ENCODE results near the gene ZSCAN5B.
"Not testable (repeated sequence)": the region's sequence is repeated elsewhere in the genome, so short reads cannot be mapped to it uniquely, and the experiment has no call there.

Gene ZSCAN5B, protein sequence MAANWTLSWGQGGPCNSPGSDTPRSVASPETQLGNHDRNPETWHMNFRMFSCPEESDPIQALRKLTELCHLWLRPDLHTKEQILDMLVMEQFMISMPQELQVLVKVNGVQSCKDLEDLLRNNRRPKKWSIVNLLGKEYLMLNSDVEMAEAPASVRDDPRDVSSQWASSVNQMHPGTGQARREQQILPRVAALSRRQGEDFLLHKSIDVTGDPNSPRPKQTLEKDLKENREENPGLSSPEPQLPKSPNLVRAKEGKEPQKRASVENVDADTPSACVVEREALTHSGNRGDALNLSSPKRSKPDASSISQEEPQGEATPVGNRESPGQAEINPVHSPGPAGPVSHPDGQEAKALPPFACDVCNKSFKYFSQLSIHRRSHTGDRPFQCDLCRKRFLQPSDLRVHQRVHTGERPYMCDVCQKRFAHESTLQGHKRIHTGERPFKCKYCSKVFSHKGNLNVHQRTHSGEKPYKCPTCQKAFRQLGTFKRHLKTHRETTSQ

DNA sequence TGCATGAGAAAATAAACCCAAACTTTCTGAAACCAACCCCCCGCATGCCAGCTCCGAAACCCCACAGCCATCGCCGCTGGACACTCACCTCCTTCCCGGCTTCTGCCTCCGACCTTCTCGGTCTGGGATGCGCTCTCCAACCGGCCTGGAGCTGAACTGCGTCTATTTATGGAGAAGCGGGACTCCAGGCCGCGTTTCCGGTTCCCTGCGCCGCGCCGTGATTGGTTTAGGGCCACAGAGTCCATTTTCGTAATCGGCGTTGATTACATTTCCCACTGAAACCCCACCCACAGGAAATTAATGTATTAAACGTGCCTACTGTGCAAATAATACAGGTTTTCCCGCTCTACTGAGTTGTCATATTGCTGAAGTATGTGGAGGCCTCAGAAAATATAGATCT lies at the start of gene ZSCAN5B:
Gene ZSCAN5B, minus strand, starts transcription at position 138 of the 400 bp plus-strand sequence. CDS start 4,731 bp downstream, outside the sequence.
- not testable (repeated sequence) for DNase-seq

DNA sequence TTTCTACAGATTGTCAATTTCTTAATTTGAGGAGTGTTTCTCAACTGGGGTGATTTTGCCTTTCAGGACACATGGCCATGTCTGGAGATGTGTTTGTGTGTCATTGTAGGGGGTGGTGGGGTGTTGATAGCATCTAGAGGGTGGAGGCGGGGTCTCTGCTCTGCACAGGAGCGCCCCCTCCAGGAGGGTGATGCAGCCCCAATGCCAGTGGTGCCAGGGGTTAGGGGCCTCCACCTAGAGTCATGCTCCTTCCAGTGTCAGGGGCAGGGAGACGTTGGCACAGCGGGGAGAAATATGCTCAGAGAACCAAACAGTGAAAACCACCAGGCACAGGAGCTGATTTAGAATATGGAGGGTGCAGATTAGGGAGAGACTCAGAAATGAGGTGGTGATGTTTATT lies 48.2 kb upstream of the ZSCAN5B start:
- not testable (repeated sequence) for DNase-seq

DNA sequence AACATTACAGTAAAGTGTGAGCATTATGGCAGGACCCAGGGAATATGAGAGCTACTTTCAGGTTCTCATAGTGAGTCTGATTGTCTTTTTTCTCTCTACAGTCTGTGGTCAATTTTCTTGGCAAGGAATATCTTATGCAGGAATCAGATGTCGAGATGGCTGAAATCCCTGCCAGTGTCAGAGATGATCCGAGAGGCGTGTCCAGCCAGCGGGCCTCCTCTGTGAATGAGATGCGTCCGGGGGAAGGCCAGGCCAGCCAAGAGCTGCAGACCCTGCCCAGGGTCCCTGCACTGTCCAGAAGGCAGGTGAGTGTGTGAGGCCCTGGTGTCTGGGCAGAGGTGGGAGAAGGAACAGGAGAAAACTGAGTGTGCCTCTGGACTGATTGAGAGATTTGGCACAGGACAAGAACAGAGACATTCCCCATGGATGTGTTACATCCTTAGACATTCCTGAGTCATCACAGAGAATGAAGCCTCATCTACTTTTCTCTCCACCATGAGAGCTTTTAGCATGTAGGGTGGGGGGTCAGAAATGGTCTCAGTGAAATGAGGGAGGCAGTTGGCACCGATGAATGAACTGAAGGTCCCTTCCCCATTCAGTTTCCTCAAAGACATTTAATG lies 47.6 kb upstream of the ZSCAN5B start:
- no peak for DNase-seq

DNA sequence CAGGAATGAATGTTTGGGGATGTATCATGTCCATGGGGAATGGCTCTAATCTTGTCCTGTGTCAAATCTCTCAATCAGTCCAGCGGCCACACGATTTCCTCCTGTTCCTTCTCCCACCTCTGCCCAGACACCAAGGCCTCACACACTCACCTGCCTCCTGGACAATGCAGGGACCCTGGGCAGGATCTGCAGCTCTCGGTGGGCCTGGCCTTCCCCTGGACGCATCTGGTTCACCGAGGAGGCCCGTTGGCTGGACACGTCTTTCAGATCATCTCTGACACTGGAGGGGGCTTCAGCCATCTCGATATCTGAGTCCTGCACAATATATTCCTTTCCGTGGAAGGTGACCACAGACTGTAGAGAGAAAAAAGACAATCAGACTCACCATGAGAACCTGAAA lies 25.9 kb upstream of the ZSCAN5B start:
- DNase-seq, result no peak

DNA sequence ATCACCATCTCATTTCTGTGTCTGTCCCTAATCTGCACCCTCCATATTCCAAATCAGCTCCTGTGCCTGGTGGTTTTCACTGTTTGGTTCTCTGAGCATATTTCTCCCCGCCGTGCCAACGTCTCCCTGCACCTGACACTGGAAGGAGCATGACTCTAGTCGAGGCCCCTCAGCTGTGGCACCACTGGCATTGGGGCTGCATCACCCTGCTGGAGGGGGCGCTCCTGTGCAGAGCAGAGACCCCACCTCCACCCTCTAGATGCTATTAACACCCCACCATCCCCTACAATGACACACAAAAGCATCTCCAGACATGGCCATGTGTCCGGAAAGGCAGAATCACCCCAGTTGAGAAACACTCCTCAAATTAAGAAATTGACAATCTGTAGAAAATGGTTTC lies 25.3 kb upstream of the ZSCAN5B start:
- no peak for DNase-seq

DNA sequence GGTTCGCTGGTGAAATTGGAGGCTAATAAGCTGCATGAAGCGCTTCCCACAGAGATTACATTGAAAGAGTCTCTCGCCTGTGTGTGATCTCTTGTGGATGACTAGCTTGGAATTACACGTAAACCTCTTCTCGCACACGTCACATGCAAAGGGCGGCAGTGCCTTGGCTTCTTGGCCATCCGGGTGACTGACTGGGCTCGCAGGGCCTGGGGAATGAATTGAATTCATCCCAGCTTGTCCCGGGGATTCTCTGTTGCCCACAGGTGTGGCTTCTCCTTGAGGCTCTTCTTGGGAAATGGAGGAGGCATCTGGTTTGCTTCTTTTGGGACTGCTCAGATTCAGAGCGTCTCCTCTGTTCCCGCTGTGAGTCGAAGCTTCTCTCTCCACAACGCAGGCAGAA lies 24.3 kb upstream of the ZSCAN5B start:
- no peak for DNase-seq

DNA sequence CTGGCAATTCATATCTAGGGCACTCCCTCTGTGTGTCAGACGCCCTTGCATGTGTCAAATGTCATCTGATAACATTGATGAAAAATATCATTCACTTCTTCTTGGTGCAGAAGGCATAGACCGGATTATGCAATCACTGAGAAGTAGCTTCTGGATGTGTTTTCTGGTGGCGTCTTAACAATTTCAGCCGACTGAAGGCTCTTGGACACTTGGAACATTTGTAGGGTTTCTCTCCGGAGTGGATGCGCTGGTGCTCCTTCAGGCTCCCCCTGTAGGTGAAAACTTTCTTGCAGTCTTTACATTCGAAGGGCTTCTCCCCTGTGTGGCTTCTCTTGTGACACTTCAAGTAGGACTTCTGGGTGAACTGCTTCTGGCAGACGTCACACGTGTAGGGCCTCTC lies 23.9 kb upstream of the ZSCAN5B start:
- not testable (repeated sequence) for DNase-seq

DNA sequence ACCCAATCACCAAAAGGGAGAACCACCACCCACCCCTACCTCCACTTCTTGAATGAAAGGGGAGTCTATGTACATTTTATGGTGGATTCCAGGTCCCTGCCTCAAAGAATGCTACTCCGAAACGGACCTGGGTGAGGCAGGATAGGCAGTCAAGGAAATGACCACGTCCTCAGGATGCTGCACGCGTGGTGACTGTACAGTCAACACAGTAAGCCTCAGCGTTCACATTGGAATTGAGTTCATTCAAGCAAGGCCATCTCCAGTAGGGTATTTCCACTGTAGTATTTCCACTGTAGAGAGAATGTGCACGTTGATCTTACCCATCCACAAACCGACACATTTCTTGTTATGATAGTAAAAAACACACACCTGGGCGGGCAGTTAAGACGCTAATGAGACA lies 21.4 kb upstream of the ZSCAN5B start:
- no peak for DNase-seq

DNA sequence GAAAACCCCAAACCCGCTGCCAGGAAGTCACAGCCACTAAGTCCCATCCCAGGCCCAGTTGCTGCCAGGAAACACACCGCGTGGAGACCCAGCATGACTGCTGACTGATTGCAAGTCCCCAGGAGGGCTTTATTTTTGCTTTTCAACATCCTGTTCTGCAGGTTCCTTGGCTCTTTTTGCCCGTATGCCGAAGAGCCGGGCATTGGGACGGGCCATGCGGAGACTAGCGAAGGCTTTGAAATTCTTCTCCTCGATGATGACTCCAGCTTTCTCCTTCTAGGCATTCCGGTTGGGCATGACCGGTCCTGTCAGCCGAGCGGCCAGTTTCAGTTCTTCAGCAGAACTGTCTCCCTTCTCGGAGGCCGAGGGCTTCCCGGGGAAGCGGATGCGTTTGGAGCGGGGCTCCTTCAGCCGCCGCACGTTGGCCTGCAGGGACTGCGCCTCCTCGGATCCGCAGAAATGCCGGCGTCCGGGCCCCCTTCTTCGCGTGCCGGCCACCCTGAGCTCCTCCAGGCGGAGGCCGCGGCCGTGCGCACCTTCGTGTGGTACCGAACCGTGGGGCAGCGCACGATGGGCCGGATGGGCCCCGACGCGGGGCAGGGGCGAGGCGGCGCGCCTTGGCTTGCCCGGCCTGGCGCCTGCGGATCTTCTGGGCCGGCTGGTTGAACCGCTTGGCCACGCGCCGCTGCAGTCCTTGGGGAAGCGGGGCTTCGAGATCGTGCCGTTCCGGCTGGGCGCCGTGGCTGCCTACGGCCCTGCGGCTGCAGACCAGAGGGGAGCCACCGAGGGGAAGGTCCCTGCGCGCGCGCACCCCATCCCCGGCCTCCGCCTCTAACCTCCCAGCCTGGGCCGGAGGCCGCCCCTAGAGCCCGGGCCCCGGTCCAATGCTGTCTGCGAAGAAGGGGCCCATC lies 19.7 kb upstream of the ZSCAN5B start:
- DNase-seq, result no peak

DNA sequence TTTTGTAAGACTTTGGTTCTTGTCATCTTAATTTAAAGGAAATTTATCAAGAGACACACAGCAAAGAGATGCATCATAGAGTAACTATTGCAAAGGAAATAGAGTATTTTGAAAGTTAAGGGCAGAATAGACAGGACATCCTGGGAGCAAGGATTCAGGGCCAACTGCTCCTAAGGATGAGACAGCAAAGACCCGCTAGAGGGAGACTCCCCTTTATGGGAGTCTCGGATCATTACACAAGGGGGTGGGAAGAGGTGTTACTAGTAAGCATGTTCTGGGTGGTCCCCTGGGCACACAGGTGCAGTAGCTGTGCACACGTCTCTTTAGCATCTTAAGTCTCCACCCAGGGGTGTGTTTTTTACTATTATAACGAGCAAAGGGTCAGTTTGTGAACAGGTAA lies 14.1 kb upstream of the ZSCAN5B start:
- DNase-seq, result no peak

DNA sequence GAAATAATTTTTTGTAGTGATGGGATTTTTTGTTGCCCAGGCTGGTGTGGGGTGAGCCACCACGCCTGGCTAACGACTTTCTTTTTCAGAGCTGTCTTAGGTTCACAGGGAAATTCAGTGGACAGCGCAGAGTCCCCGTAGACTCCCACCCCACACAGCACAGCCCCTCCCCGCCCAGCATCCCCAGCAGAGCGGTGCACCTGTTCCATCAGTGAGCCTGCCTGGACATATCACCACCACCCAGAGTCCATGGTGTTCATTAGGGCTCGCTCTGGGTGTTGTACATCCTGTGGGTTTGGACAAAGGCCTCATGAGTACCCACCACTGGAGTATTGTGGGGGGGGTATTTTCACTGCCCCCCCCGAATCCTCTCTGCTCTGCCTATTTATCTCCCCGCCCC lies 12.5 kb upstream of the ZSCAN5B start:
- not testable (repeated sequence) for DNase-seq

DNA sequence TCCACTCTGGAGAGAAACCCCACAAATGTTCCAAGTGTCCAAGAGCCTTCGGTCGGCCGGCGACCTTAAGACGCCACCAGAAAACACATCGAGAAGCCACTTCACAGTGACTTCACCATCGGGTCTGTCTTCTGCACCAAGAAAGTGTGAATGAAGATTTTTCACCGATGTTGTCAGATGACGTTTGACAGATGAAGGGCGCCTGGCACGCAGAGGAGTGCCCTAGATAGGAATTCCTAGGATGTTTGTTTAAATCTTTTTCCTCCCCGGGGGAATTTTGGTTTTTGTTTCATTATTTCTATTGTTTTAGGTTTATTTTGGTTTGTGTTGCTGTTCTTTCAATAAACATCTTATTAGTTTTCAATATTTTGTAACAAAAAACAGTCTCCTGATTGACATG lies 11.5 kb upstream of the ZSCAN5B start:
- DNase-seq, result no peak

DNA sequence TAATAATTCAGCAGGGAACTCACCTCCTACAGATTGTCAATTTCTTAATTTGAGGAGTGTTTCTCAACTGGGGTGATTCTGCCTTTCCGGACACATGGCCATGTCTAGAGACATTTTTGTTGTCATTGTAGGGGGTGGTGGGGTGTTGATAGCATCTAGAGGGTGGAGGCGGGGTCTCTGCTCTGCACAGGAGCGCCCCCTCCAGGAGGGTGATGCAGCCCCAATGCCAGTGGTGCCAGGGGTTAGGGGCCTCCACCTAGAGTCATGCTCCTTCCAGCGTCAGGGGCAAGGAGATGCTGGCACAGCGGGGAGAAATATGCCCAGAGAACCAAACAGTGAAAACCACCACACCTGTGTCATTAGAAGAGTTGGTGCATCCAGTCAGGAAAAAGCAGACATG lies 10.0 kb upstream of the ZSCAN5B start:
- DNase-seq, result not testable (repeated sequence)

DNA sequence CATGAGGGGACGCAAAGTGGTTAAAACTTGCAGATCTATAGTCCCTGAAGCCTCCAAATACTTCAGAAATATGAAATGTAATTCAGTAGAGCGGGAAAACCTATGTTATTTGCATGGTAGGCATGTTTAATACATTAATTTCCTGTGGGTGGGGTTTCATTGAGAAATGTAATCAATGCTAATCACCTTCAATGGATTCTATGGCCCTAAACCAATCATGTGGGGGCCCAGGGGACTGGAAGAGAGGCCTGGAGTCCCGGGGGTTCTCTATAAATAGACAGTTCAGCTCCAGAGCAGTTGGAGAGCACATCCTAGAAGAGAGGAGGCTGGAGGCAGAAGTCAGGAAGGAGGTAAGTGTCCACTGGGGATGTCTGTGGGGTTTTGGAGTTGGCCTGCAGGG lies 4.4 kb upstream of the ZSCAN5B start, which contains the start of gene ZSCAN5C:
Gene ZSCAN5C, plus strand, starts transcription at position 301 of the 400 bp plus-strand sequence. CDS start 3,641 bp downstream, outside the sequence.
- no peak for DNase-seq

DNA sequence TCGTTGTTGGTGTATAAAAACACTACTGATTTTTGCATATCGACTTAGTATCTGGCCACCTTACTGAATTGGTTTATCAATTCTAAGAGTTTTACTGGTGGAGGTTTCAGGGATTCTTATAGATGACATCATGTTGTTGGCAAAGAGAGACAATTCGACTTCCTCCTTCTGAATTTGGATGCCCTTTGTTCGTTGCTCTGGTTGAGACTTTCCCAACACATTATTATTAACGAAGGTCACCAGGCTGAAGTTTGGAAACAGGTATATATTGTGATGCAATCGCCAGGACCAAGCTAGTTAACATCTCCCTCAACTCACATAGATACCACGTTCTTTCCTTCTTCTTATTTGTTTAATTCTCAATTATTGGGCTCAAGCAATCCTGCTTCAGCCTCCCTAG lies 2.1 kb upstream of the ZSCAN5B start:
- no peak for DNase-seq

DNA sequence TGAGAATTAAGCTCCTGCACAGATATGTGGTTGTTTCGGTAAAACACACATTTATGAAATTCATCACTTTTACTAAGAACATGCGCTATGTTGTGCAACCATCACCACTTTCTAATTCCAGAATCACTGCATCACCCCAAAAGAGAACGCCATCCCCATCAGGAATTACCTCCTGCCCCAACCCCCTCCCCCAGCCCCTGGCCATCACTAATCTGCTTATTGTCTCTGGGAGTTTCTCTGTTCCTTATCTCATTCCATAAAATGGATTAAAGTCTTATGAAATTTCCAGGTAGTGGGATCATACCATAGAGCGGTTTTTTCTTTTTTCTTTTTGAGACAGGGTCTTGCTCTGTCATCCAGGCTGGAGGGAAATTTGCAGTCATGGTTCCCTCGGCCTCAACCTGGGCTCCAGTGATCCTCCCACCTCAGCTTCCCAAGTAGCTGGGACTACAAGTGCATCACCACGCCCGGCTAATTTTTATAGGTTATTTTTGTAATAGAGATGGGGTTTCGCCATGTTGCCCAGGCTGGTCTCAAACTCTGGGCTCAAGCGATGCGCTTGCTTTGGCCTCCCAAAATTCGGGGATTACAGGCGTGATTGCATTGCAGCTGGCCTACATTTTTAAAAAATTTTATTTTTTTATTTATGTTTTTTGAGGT lies 3.5 kb downstream of the ZSCAN5B start:
- no peak for DNase-seq

DNA sequence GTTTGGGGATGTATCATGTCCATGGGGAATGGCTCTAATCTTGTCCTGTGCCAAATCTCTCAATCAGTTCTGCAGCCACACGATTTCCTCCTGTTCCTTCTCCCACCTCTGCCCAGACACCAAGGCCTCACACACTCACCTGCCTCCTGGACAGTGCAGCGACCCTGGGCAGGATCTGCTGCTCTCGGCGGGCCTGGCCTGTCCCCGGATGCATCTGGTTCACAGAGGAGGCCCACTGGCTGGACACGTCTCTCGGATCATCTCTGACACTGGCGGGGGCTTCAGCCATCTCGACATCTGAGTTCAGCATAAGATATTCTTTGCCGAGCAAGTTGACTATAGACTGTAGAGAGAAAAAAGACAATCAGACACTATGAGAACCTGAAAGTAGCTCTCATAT lies 5.9 kb downstream of the ZSCAN5B start:
- no peak for DNase-seq

DNA sequence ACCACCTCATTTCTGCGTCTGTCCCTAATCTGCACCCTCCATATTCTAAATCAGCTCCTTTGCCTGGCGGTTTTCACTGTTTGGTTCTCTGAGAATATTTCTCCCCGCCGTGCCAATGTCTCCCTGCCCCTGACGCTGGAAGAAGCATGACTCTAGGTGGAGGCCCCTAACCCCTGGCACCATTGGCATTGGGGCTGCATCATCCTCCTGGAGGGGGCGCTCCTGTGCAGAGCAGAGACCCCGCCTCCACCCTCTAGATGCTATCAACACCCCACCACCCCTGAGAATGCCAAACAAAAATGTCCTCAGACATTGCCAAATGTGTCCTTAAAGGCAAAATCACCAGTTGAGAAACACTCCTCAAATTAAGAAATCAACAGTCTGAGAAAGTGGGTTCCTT lies 6.5 kb downstream of the ZSCAN5B start:
- no peak for DNase-seq

DNA sequence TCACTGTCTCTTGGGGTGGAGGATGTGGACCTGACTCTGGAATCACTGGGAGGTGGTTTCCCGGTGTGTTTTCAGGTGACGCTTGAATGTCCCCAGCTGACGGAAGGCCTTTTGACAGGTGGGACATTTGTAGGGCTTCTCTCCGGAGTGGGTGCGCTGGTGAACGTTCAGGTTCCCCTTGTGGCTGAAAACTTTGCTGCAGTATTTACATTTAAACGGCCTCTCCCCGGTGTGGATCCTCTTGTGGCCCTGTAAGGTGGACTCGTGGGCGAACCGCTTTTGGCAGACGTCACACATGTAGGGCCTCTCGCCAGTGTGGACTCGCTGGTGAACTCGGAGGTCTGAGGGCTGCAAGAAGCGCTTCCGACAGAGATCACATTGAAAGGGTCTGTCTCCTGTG lies 7.8 kb downstream of the ZSCAN5B start:
- DNase-seq, result no peak

DNA sequence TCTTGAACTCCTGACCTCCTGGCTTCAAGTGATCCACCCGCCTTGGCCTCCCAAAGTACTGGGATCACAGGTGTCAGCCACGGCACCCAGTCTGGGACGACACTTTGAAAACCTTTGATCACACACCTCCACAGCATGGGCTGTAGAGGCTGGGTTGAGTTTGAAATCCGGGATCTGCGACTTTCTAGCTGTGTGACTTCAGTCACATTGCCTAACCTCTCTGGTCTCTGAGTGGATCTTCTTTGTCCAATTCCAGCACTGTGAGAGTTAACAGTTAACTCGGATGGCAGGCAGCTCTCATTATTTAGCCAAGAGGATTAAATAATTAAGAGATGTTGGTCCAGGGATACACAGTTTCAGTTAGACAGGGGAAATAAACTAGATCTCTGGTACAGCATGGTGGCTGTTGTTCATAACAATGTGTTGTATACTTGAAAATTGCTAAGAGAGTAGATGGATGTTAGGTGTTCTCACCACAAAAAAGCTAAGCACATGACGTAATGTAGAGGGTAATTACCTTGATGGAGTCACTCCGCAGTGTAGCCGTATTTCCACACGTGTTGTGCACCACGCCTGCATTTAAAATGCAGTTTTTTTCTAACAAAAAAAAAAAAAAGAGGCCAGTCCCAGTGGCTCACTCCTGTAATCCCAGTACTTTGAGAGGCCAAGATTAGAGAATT lies 19.9 kb downstream of the ZSCAN5B start:
- no peak for DNase-seq

DNA sequence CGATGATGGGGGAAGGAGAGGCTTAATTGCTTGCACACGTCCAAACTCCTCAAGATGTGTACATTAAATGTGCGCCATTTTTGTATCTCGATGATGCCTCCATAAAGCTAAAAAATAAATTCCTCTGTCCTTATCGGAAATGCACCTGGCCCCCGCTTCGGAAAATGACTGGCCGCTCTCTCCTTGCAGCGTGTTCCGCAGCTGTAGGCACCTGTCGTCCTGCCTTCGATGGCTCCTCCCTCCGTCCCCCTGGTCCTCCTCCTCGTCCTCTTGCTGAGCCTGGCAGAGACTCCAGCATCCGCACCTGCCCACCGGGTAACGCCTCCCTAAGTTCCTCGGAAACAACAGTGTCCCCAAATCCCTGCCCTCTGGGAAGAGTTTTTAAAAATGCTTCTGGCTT lies 20.7 kb downstream of the ZSCAN5B start:
- no peak for DNase-seq

DNA sequence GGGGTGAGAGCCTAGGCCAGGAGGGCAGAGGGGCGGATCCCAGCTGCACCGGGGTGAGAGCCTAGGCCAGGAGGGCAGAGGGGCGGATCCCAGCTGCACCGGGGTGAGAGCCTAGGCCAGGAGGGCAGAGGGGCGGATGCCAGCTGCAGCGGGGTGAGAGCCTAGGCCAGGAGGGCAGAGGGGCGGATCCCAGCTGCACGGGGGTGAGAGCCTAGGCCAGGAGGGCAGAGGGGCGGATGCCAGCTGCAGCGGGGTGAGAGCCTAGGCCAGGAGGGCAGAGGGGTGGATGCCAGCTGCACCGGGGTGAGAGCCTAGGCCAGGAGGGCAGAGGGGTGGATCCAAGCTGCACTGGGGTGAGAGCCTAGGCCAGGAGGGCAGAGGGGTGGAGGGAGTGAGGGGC lies 21.3 kb downstream of the ZSCAN5B start:
- not testable (repeated sequence) for DNase-seq
